ENCODE measurements around the gene NCAM1.

DNA sequence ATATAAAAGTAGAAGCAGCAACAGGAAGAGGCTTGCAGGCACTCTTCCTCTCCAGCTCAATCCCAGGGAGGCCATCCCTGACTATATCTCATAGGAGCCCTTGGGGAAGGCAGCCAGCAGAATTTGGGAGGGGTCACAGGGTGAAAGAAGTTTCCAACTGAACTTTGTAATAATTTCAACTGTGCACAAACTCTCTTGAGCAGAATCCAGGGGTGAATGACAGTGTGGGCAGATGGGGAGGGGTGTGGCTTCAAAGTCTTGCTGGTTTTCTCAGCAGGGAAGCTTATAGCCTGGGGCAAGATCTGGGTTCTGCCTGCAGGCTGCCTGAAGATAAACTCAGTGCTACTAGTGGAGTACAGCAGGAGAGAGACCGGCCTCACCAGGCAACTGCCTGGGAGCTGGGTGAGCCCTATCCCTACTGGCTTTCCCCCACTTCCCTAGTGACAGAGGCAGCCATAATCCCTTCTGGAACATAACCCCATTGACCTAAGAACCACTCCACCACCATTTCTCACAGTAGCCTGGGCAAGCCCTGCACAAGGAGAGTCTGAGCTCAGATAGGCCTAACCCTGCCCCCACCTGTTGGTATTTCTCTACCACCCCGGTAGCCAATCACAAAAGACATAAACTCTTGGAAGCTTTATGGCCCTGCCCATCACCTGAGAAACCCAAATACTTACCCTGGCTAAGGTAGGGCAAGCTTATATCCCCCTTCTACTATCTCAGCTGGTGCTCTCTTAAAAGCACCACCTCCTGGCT is 335.4 kb downstream of the NCAM1 start:
- TF ChIP-seq POLR2AphosphoS5 (IDR thresholded peaks at IDR 0.05; ENCODE audit: low read depth), result no peak
- TF ChIP-seq, protein P1, sequence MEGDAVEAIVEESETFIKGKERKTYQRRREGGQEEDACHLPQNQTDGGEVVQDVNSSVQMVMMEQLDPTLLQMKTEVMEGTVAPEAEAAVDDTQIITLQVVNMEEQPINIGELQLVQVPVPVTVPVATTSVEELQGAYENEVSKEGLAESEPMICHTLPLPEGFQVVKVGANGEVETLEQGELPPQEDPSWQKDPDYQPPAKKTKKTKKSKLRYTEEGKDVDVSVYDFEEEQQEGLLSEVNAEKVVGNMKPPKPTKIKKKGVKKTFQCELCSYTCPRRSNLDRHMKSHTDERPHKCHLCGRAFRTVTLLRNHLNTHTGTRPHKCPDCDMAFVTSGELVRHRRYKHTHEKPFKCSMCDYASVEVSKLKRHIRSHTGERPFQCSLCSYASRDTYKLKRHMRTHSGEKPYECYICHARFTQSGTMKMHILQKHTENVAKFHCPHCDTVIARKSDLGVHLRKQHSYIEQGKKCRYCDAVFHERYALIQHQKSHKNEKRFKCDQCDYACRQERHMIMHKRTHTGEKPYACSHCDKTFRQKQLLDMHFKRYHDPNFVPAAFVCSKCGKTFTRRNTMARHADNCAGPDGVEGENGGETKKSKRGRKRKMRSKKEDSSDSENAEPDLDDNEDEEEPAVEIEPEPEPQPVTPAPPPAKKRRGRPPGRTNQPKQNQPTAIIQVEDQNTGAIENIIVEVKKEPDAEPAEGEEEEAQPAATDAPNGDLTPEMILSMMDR (IDR thresholded peaks at IDR 0.05; ENCODE audit: insufficient read depth, low read length), result no peak
- no peak for TF ChIP-seq GABPA (IDR thresholded peaks at IDR 0.05; ENCODE audit: low read depth)

All from HL-60 (cell line).